Common myeloid progenitor, CD34-positive (primary cell): ENCODE measurements around the gene RAB30.

Experiments
- CTCF ChIA-PET: fragments of 350-600 bp; sonication (Branson Sonifier 250); formaldehyde crosslinking; loops from one replicate; lab custom pipeline; 2021; ENCODE audit warnings: antibody characterized with exemption; lab: Charles Lee
- POLR2A ChIA-PET: fragments of 350-600 bp; sonication (Branson Sonifier 250); formaldehyde crosslinking; loops from one replicate; lab custom pipeline; 2021; ENCODE audit warnings: antibody characterized with exemption; lab: Charles Lee
- DNase-seq, 3 donors: peaks; one replicate each; pipeline versions ENCODE4 v3.0.0 to v3.0.0-alpha.2; 2013
- H3K27ac ChIP-seq, 2 experiments: 1 replicate in 1 of 2; 2 replicates in 1 of 2; pipeline ENCODE4 v1.7.0; 2013; ENCODE audit warnings: inconsistent platforms in 2 of 2, low read length in 2 of 2, mild to moderate bottlenecking in 2 of 2, low read depth in 1 of 2, moderate library complexity in 1 of 2; ENCODE audit not compliant: severe bottlenecking in 2 of 2, insufficient read depth in 1 of 2, poor library complexity in 1 of 2
- H3K27me3 ChIP-seq, 5 experiments: replicated peaks in 2 of 5; 1 replicate in 3 of 5; 2 replicates in 2 of 5; pipeline versions ENCODE4 v1.6.1 to v1.7.0; 2013; ENCODE audit warnings: low read length in 4 of 5, mild to moderate bottlenecking in 2 of 5, moderate library complexity in 2 of 5, inconsistent platforms in 1 of 5; ENCODE audit not compliant: insufficient read depth in 5 of 5, control insufficient read depth in 4 of 5
- H3K36me3 ChIP-seq, 4 experiments: 1 replicate in 2 of 4; 2 replicates in 2 of 4; pipeline versions ENCODE4 v1.6.1 to v1.7.0; 2013; ENCODE audit warnings: low read length in 3 of 4, control low read depth in 1 of 4, mild to moderate bottlenecking in 1 of 4; ENCODE audit not compliant: control insufficient read depth in 4 of 4, insufficient read depth in 4 of 4
- H3K4me1 ChIP-seq, 4 experiments: 1 replicate in 3 of 4; 2 replicates in 1 of 4; pipeline versions ENCODE4 v1.6.1 to v1.7.1; 2013; ENCODE audit warnings: low read length in 3 of 4, mild to moderate bottlenecking in 3 of 4, control low read depth in 1 of 4, inconsistent platforms in 1 of 4, moderate library complexity in 1 of 4; ENCODE audit not compliant: control insufficient read depth in 4 of 4, insufficient read depth in 4 of 4; ENCODE audit errors: control extremely low read depth in 1 of 4
- H3K4me3 ChIP-seq, 7 experiments: 1 replicate in 4 of 7; 2 replicates in 3 of 7; pipeline versions ENCODE4 v1.5.1 to v1.7.0; 2013; ENCODE audit warnings: mild to moderate bottlenecking in 7 of 7, low read length in 6 of 7, moderate library complexity in 6 of 7, inconsistent platforms in 2 of 7, low read depth in 2 of 7, control low read depth in 1 of 7; ENCODE audit not compliant: insufficient read depth in 4 of 7, control insufficient read depth in 1 of 7; ENCODE audit errors: extremely low read depth in 1 of 7
- H3K9me3 ChIP-seq, 5 experiments: 1 replicate in 4 of 5; 2 replicates in 1 of 5; pipeline versions ENCODE4 v1.6.1 to v1.7.1; 2013; ENCODE audit warnings: low read length in 4 of 5, mild to moderate bottlenecking in 2 of 5, inconsistent platforms in 1 of 5, low read depth in 1 of 5, moderate library complexity in 1 of 5; ENCODE audit not compliant: control insufficient read depth in 4 of 5, insufficient read depth in 2 of 5; ENCODE audit errors: control extremely low read depth in 1 of 5
- WGBS: methylation state at CpG from one replicate; pipeline ENCODE4 v1.1.5; 2013; ENCODE audit not compliant: insufficient coverage; 5-methylcytosine and 5-hydroxymethylcytosine counted together

RAB30 gene

GRCh38 chr11:83063073-83063754, 8.5 kb downstream of the RAB30 start:
- Histone ChIP-seq H3K4me3 (no peak overlapping the region), H3K9me3 (no peaks in the 10 kb centered on the region), H3K36me3 (no peaks in the 10 kb centered on the region), H3K27me3 (peaks cover 0 to 3% (median 0%) of the 10 kb centered on the region in 5 experiments), H3K27ac (no peak overlapping the region), H3K4me1 (peaks cover 0 to 4% (median 0%) of the 10 kb centered on the region in 4 experiments)
- peak in 2 of 3 donors; percentile 28 to 48 for DNase-seq
- CTCF ChIA-PET: interaction anchor here (0.8 kb wide), 1 partner anchor 27 kb away, joined by 4 read pairs; no protein-coding TSS in a partner anchor
- WGBS: 79% methylated on average over 3 of the region's 7 CpGs
- POLR2A ChIA-PET: no interaction called here

GRCh38 chr11:83061883-83062282, 9.8 kb downstream of the RAB30 start:
- peak in 2 of 3 donors; percentile 37 to 58 for DNase-seq
- POLR2A ChIA-PET: no interaction called here

GRCh38 chr11:83060965-83061364, 10.7 kb downstream of the RAB30 start:
- H3K4me3 ChIP-seq: no peak overlapping the region
- POLR2A ChIA-PET: interaction anchor here (0.7 kb wide), 1 partner anchor 188 kb away, joined by 3 read pairs; no protein-coding TSS in a partner anchor
- no peaks in the 10 kb centered on the region for H3K36me3 ChIP-seq
- peaks cover 0 to 4% (median 0%) of the 10 kb centered on the region in 4 experiments for H3K4me1 ChIP-seq
- no peak overlapping the region for H3K27ac ChIP-seq
- no peak for DNase-seq
- WGBS: 100% methylated on average over 3 of the region's 3 CpGs
- peaks cover 0 to 5% (median 0%) of the 10 kb centered on the region in 5 experiments for H3K27me3 ChIP-seq
- CTCF ChIA-PET: no interaction called here
- peaks cover 0 to 1% (median 0%) of the 10 kb centered on the region in 5 experiments for H3K9me3 ChIP-seq

More at GRCh38 chr11:83061883-83062282, 9.8 kb downstream of the RAB30 start:
- WGBS: 94% methylated on average over 2 of the region's 4 CpGs
- Histone ChIP-seq H3K4me3 (no peak overlapping the region), H3K36me3 (no peaks in the 10 kb centered on the region), H3K27me3 (peaks cover 0 to 5% (median 0%) of the 10 kb centered on the region in 5 experiments), H3K27ac (no peak overlapping the region), H3K4me1 (peaks cover 0 to 4% (median 0%) of the 10 kb centered on the region in 4 experiments), H3K9me3 (no peaks in the 10 kb centered on the region)
- CTCF ChIA-PET: interaction anchor here (0.6 kb wide), 1 partner anchor 188 kb away, joined by 3 read pairs; no protein-coding TSS in a partner anchor

GRCh38 chr11:83057721-83058120, 14.0 kb downstream of the RAB30 start:
- Histone ChIP-seq H3K4me1 (no peaks in the 10 kb centered on the region), H3K36me3 (no peaks in the 10 kb centered on the region), H3K4me3 (no peak overlapping the region), H3K27ac (no peak overlapping the region), H3K27me3 (peaks cover 0 to 5% (median 0%) of the 10 kb centered on the region in 5 experiments), H3K9me3 (peaks cover 0 to 1% (median 0%) of the 10 kb centered on the region in 5 experiments)
- POLR2A ChIA-PET: no interaction called here
- WGBS: 97% methylated on average over 3 of the region's 3 CpGs
- DNase-seq: no peak
- CTCF ChIA-PET: interaction anchor here (0.7 kb wide), 1 partner anchor 40 kb away, joined by 3 read pairs; no protein-coding TSS in a partner anchor

- no CpG with 5 or more reads among the region's 1 CpG for WGBS
- POLR2A ChIA-PET: no interaction called here
- H3K27ac ChIP-seq: no peak overlapping the region
Observed at GRCh38 chr11:83056611-83057010, 15.1 kb downstream of the RAB30 start.

GRCh38 chr11:83056204-83056603, 15.5 kb downstream of the RAB30 start:
- no peak for DNase-seq
- POLR2A ChIA-PET: no interaction called here
- no peak overlapping the region for H3K4me3 ChIP-seq
- WGBS: 0% methylated on average over 1 of the region's 2 CpGs
- no peak overlapping the region for H3K27ac ChIP-seq
- peaks cover 0 to 2% (median 0%) of the 10 kb centered on the region in 5 experiments for H3K9me3 ChIP-seq
- no peaks in the 10 kb centered on the region for H3K4me1 ChIP-seq
- H3K36me3 ChIP-seq: no peaks in the 10 kb centered on the region
- peaks cover 0 to 5% (median 0%) of the 10 kb centered on the region in 5 experiments for H3K27me3 ChIP-seq
- CTCF ChIA-PET: no interaction called here

More at GRCh38 chr11:83056611-83057010, 15.1 kb downstream of the RAB30 start:
- H3K4me3 ChIP-seq: no peak overlapping the region
- DNase-seq: no peak
- H3K9me3 ChIP-seq: peaks cover 0 to 1% (median 0%) of the 10 kb centered on the region in 5 experiments
- H3K27me3 ChIP-seq: peaks cover 0 to 5% (median 0%) of the 10 kb centered on the region in 5 experiments
- no peaks in the 10 kb centered on the region for H3K36me3 ChIP-seq
- CTCF ChIA-PET: no interaction called here
- H3K4me1 ChIP-seq: no peaks in the 10 kb centered on the region

GRCh38 chr11:83054904-83055380, 16.8 kb downstream of the RAB30 start:
- no peaks in the 10 kb centered on the region for H3K36me3 ChIP-seq
- 100% methylated on average over 3 of the region's 3 CpGs for WGBS
- CTCF ChIA-PET: no interaction called here

More at GRCh38 chr11:83054904-83055380, 16.8 kb downstream of the RAB30 start:
- POLR2A ChIA-PET: no interaction called here
- Histone ChIP-seq H3K27me3 (peaks cover 0 to 3% (median 0%) of the 10 kb centered on the region in 5 experiments), H3K4me1 (no peaks in the 10 kb centered on the region), H3K27ac (no peak overlapping the region), H3K4me3 (no peak overlapping the region), H3K9me3 (peaks cover 0 to 8% (median 0%) of the 10 kb centered on the region in 5 experiments)
- DNase-seq: peak in 1 of 3 donors; percentile 15
